HepG2 (cell line): ENCODE measurements around the gene BACH2. TPM values are rescaled to one million over a fixed set of nuclear protein-coding genes. Genes with fewer than 3 reads are reported as not detected.

ENCODE experiments used
- ATAC-seq: fragments of 200-7000 bp; cut with Tn5 transposase; 3 replicates; pipeline ENCODE4 v1.9.1; 2020; ENCODE audit warnings: mild to moderate bottlenecking, moderate library complexity
- BruUV-seq: library from RNA; stranded (reverse); fragments of 400-500 nt; replicated peaks from 2 replicates; lab custom pipeline; 2021; lab: Mats Ljungman, UMichigan
- CTCF ChIA-PET: fragments of 300-600 bp; formaldehyde crosslinking; extraction: SDS; loops from one replicate; lab custom pipeline; 2021; ENCODE audit warnings: low total read pairs, inconsistent platforms, low intra/inter-chr PET ratio; lab: Yijun Ruan, JAX
- POLR2A ChIA-PET: fragments of 350-600 bp; sonication (Branson Sonifier 250); formaldehyde crosslinking; loops from one replicate; lab custom pipeline; 2020; ENCODE audit warnings: antibody characterized with exemption, inconsistent platforms; lab: Yijun Ruan, JAX
- DNase-seq: peaks from one replicate; pipeline ENCODE4 v3.0.0-alpha.2; 2015; ENCODE audit warnings: low spot score
- FAIRE-seq: peaks from 3 replicates; lab custom pipeline; 2011; peaks lifted over from hg19 to GRCh38; lab: Jason Lieb, UNC
- H2AFZ ChIP-seq: one replicate; pipeline ENCODE4 v1.6.1; 2011; ENCODE audit warnings: low read length, inconsistent platforms
- H3K27ac ChIP-seq: fragments of 300-600 bp; 3 replicates; pipeline ENCODE4 v1.8.0; 2011; ENCODE audit warnings: mixed run types, mild to moderate bottlenecking, mixed read lengths, low read length, inconsistent platforms; ENCODE audit not compliant: insufficient read depth; ENCODE audit errors: extremely low read length
- H3K27me3 ChIP-seq, 2 experiments: fragments of 200-600 bp in 1 of 2; 2 replicates in 1 of 2; 3 replicates in 1 of 2; pipeline versions ENCODE4 v1.6.0 to v1.8.0; 2011; ENCODE audit warnings: low read length in 2 of 2, mild to moderate bottlenecking in 2 of 2, moderate library complexity in 2 of 2, inconsistent platforms in 1 of 2; ENCODE audit not compliant: insufficient read depth in 2 of 2, control insufficient read depth in 1 of 2
- H3K36me3 ChIP-seq, 2 experiments: fragments of 200-600 bp in 1 of 2; replicated peaks in 1 of 2; 2 replicates in 1 of 2; 3 replicates in 1 of 2; pipeline versions ENCODE4 v1.5.1 to v1.8.0; 2011; ENCODE audit warnings: low read length in 2 of 2, inconsistent platforms in 1 of 2; ENCODE audit not compliant: insufficient read depth in 2 of 2, control insufficient read depth in 1 of 2
- H3K4me1 ChIP-seq: 2 replicates; pipeline ENCODE4 v1.5.1; 2012; ENCODE audit warnings: low read length, inconsistent platforms; ENCODE audit not compliant: insufficient read depth
- H3K4me2 ChIP-seq: 2 replicates; pipeline ENCODE4 v1.6.0; 2011; ENCODE audit warnings: low read depth, low read length, inconsistent platforms
- H3K4me3 ChIP-seq, 3 experiments: fragments of 200-600 bp in 1 of 3; sonication (generic), shearing (Covaris generic) in 1 of 3; replicated peaks in 1 of 3; 2 replicates each; pipeline ENCODE4 v1.5.1; 2011 to 2016; ENCODE audit warnings: low read length in 3 of 3, inconsistent platforms in 2 of 3, low read depth in 2 of 3, mild to moderate bottlenecking in 2 of 3, control low read depth in 1 of 3, mixed read lengths in 1 of 3; ENCODE audit not compliant: insufficient read depth in 1 of 3
- H3K79me2 ChIP-seq: one replicate; pipeline ENCODE4 v1.6.1; 2011; ENCODE audit warnings: low read length, inconsistent platforms; ENCODE audit not compliant: insufficient read depth
- H3K9ac ChIP-seq: 2 replicates; pipeline ENCODE4 v1.6.0; 2011; ENCODE audit warnings: mild to moderate bottlenecking, low read depth, low read length, inconsistent platforms; ENCODE audit not compliant: insufficient read depth
- H3K9me3 ChIP-seq: 2 replicates; pipeline ENCODE4 v1.5.1; 2012; ENCODE audit warnings: mild to moderate bottlenecking, low read length
- H4K20me1 ChIP-seq: 2 replicates; pipeline ENCODE4 v1.6.0; 2011; ENCODE audit warnings: inconsistent platforms, mild to moderate bottlenecking, low read length, moderate library complexity; ENCODE audit not compliant: insufficient read depth
- CHD2 ChIP-seq: IDR thresholded peaks from 2 replicates; pipeline ENCODE4 v1.6.1; 2011; ENCODE audit warnings: low read depth, low read length, improper control_type of control experiment
- DBP ChIP-seq: sonication (generic); formaldehyde crosslinking; IDR thresholded peaks from 2 replicates; pipeline ENCODE4 v1.4.0; 2020; ENCODE audit warnings: missing genetic modification reagents; ENCODE audit errors: not compliant biosample characterization
- DMAP1 ChIP-seq: IDR thresholded peaks from 2 replicates; pipeline ENCODE4 v1.6.1; 2016
- DNMT3B ChIP-seq: conservative IDR thresholded peaks from 2 replicates; pipeline ENCODE4 v1.6.1; 2016; ENCODE audit warnings: missing biosample characterization, control low read depth
- HMGA1 ChIP-seq: sonication (generic); formaldehyde crosslinking; conservative IDR thresholded peaks from 2 replicates; pipeline ENCODE4 v1.4.0; 2020; ENCODE audit warnings: missing genetic modification reagents
- HOXD1 ChIP-seq: sonication (generic); formaldehyde crosslinking; IDR thresholded peaks from 2 replicates; pipeline ENCODE4 v1.5.0; 2020; ENCODE audit warnings: missing genetic modification reagents
- NR3C1 ChIP-seq: sonication (generic); formaldehyde crosslinking; IDR thresholded peaks from 2 replicates; pipeline ENCODE4 v1.4.0; 2020; ENCODE audit warnings: missing genetic modification reagents
- SMAD3 ChIP-seq: sonication (generic); formaldehyde crosslinking; IDR thresholded peaks from 2 replicates; pipeline ENCODE4 v1.4.0; 2020; ENCODE audit warnings: missing genetic modification reagents
- SRY ChIP-seq: sonication (generic); formaldehyde crosslinking; IDR thresholded peaks from 2 replicates; pipeline ENCODE4 v1.8.0; 2022; ENCODE audit warnings: mild to moderate bottlenecking, missing genetic modification reagents
- TGIF2 ChIP-seq: IDR thresholded peaks from 2 replicates; pipeline ENCODE4 v1.6.1; 2016; ENCODE audit warnings: control low read depth, missing compliant biosample characterization
- THAP8 ChIP-seq: sonication (generic); formaldehyde crosslinking; IDR thresholded peaks from 2 replicates; pipeline ENCODE4 v1.5.1; 2020; ENCODE audit warnings: missing genetic modification reagents, mild to moderate bottlenecking, borderline replicate concordance
- TP53 ChIP-seq: sonication (generic); formaldehyde crosslinking; conservative IDR thresholded peaks from 2 replicates; pipeline ENCODE4 v1.4.0; 2020; ENCODE audit warnings: missing genetic modification reagents
- USF2 ChIP-seq, 2 experiments: sonication (generic) in 1 of 2; formaldehyde crosslinking in 1 of 2; IDR thresholded peaks; 2 replicates each; pipeline versions ENCODE4 v1.5.1 to v1.6.1; 2011 to 2020; ENCODE audit warnings: borderline replicate concordance in 1 of 2, low read depth in 1 of 2, low read length in 1 of 2, mild to moderate bottlenecking in 1 of 2, missing genetic modification reagents in 1 of 2, moderate library complexity in 1 of 2
- ZBTB1 ChIP-seq: sonication (generic); formaldehyde crosslinking; IDR thresholded peaks from 2 replicates; pipeline ENCODE4 v1.4.0; 2020; ENCODE audit warnings: missing genetic modification reagents, borderline replicate concordance
- ZNF256 ChIP-seq: sonication (generic); formaldehyde crosslinking; conservative IDR thresholded peaks from 2 replicates; pipeline ENCODE4 v1.4.0; 2020; ENCODE audit warnings: missing genetic modification reagents
- ZNF281 ChIP-seq: sonication (generic); formaldehyde crosslinking; IDR thresholded peaks from 2 replicates; pipeline ENCODE4 v1.4.0; 2020; ENCODE audit warnings: missing genetic modification reagents, borderline replicate concordance
- ZNF367 ChIP-seq: sonication (generic); formaldehyde crosslinking; IDR thresholded peaks from 2 replicates; pipeline ENCODE4 v1.4.0; 2020; ENCODE audit warnings: missing genetic modification reagents, borderline replicate concordance
- ZNF770 ChIP-seq: sonication (generic); formaldehyde crosslinking; IDR thresholded peaks from 2 replicates; pipeline ENCODE4 v1.5.0; 2020; ENCODE audit warnings: mild to moderate bottlenecking, missing genetic modification reagents
- WGBS: methylation state at CpG from one replicate; pipeline ENCODE4 v1.1.6; 2017; ENCODE audit warnings: low lambda C conversion rate; 5-methylcytosine and 5-hydroxymethylcytosine counted together
- in situ Hi-C: cut with HindIII; loops from 2 replicates; pipeline ENCODE4 v1.10.0; 2017; ENCODE audit warnings: low pct_unique_long_range_greater_than_20kb; ENCODE audit not compliant: extremely low pct_ligation_motif_present
- intact Hi-C: fragments of 100-400 bp; cut with micrococcal nuclease; formaldehyde crosslinking; loops from one replicate; pipeline ENCODE4 v1.10.0; 2022; ENCODE audit not compliant: unreplicated experiment
- polyA plus RNA-seq, 8 experiments: library from polyadenylated mRNA; depleted of rRNA in 3 of 8; stranded (reverse) in 7 of 8; unstranded in 1 of 8; fragments of >200 nt; fragmentation: Illumina TruSeq in 4 of 8; extraction: Trizol in 4 of 8; gene quantifications; 2 replicates each; pipeline versions ENCODE4 v1.2.1 to v1.2.3, GENCODE V29; 2011 to 2016; ENCODE audit warnings: low read depth in 4 of 8, missing spikeins in 1 of 8, mixed read lengths in 1 of 8; ENCODE audit not compliant: insufficient read depth in 1 of 8
- total RNA-seq, 5 experiments: library from RNA; depleted of rRNA; stranded (reverse); fragments of >200 nt; fragmentation: Illumina TruSeq; extraction: Trizol; gene quantifications; 2 replicates each; pipeline ENCODE4 v1.2.3, GENCODE V29; 2016; ENCODE audit warnings: low read depth in 1 of 5

BACH2 gene
- total and polyA plus RNA-seq, 2 of the 13 experiments (the other 11 are each of a cell fraction or from before 2014, with no cell fraction given), result 0.01 TPM; not detected in 1

GRCh38 chr6:90065173-90065572, 231.5 kb downstream of the BACH2 start:
- no peak overlapping the region for H3K27ac ChIP-seq
- H3K79me2 ChIP-seq, result no peaks in the 10 kb centered on the region
- no peaks in the 10 kb centered on the region for H4K20me1 ChIP-seq
- intact Hi-C loops, result no loop called here
- no peak overlapping the region for H3K4me2 ChIP-seq
- no peaks in the 10 kb centered on the region for H3K4me1 ChIP-seq
- peaks cover 0 to 10% of the 10 kb centered on the region in 2 experiments; a peak in 1 of 5 replicates for H3K27me3 ChIP-seq
- POLR2A ChIA-PET, result no interaction called here
- no peaks in the 10 kb centered on the region for H3K9me3 ChIP-seq
- no peak for FAIRE-seq
- H3K36me3 ChIP-seq, result no peaks in the 10 kb centered on the region
- in situ Hi-C loops, result no loop called here
- no peak for DNase-seq
- BruUV-seq, result no TSS peak
- H2AFZ ChIP-seq, result no peak overlapping the region
- H3K9ac ChIP-seq, result no peak overlapping the region
- CTCF ChIA-PET, result no interaction called here
- ATAC-seq, result no peak
- H3K4me3 ChIP-seq, result no peak overlapping the region
- WGBS, result 8% methylated on average over 2 of the region's 2 CpGs
- TF ChIP-seq SRY (CRISPR knock-in tag) (no peak), ZNF256 (no peak), ZNF770 (CRISPR knock-in tag) (no peak), NR3C1 (CRISPR knock-in tag) (no peak), HMGA1 (CRISPR knock-in tag) (no peak), USF2 (IDR thresholded peaks at IDR 0.05; ENCODE audit: low read depth, low read length) (no peak), USF2 (CRISPR knock-in tag; IDR thresholded peaks at IDR 0.05; ENCODE audit: borderline replicate concordance) (no peak), DMAP1 (CRISPR knock-in tag) (no peak), ZNF281 (CRISPR knock-in tag) (no peak), ZNF367 (CRISPR knock-in tag) (no peak), DNMT3B (CRISPR knock-in tag) (no peak), TGIF2 (CRISPR knock-in tag) (no peak), THAP8 (no peak), HOXD1 (no peak), DBP (CRISPR knock-in tag) (no peak), ZBTB1 (CRISPR knock-in tag) (no peak), CHD2 (no peak), TP53 (CRISPR knock-in tag) (no peak), SMAD3 (CRISPR knock-in tag) (no peak)
